Stimulated activated naive B cell treated with anti-CD40 and anti-IgM and Interleukin-4, amounts not matched to agents 10 μg/mL and 1 μg/mL and 100 μg/mL, for 72 hours (primary cell): Measurements from ENCODE around the gene DYDC2.

Experiments
- ATAC-seq, 2 donors: fragments of 150-1000 bp; cut with Tn5 transposase; replicated peaks; 2 replicates each; pipeline ENCODE4 v1.10.0; 2021; ENCODE audit warnings: moderate library complexity in 1 of 2
- DNase-seq: peaks from one replicate; pipeline ENCODE4 v3.0.0; 2021
- H3K27ac Mint-ChIP-seq: one replicate; pipeline ENCODE4 v1.8.0; 2022; ENCODE audit warnings: mild to moderate bottlenecking, mixed read lengths
- H3K27me3 Mint-ChIP-seq, 2 donors: one replicate each; pipeline ENCODE4 v1.8.0; 2022; ENCODE audit warnings: mixed read lengths in 2 of 2
- H3K36me3 Mint-ChIP-seq, 2 donors: one replicate each; pipeline ENCODE4 v1.8.0; 2022; ENCODE audit warnings: mixed read lengths in 2 of 2, mild to moderate bottlenecking in 1 of 2
- H3K4me1 Mint-ChIP-seq, 2 donors: one replicate each; pipeline ENCODE4 v1.8.0; 2022; ENCODE audit warnings: mixed read lengths in 2 of 2, mild to moderate bottlenecking in 1 of 2
- H3K4me3 Mint-ChIP-seq, 2 donors: one replicate each; pipeline ENCODE4 v1.8.0; 2022; ENCODE audit warnings: mild to moderate bottlenecking in 2 of 2, mixed read lengths in 2 of 2, moderate library complexity in 1 of 2
- H3K9me3 Mint-ChIP-seq, 2 donors: one replicate each; pipeline ENCODE4 v1.8.0; 2022; ENCODE audit warnings: mixed read lengths in 2 of 2, mild to moderate bottlenecking in 1 of 2

Gene DYDC2

DNA sequence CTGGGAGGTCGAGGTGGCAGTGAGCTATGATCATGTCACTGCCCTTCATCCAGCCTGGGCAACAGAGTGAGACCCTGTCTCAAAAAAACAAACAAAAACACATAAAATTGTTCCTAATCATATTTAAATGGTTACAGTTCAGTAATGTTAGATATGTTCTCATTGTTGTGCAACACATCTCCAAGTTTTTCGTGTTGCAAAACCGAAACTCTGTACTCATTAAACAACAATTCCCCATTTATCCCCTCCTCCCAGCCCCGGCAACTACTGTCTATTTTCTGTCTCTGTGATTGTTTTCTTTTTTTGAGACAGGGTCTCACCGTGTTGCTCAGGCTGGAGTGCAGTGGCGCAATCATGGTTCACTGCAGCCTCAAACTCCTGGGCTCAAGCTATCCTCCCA is 35.7 kb downstream of the DYDC2 start:
- Mint-ChIP-seq H3K4me1 (no peaks in the 10 kb centered on the region), H3K27ac (no peak overlapping the region), H3K4me3 (no peak overlapping the region), H3K9me3 (no peaks in the 10 kb centered on the region), H3K27me3 (peaks cover 0 to 9% of the 10 kb centered on the region in 2 donors), H3K36me3 (no peaks in the 10 kb centered on the region)
- no peak for DNase-seq
- ATAC-seq, result no peak

GRCh38 chr10:80394358-80394916 is 37.9 kb downstream of the DYDC2 start:
- no peak overlapping the region for H3K4me3 Mint-ChIP-seq
- H3K36me3 Mint-ChIP-seq, result no peaks in the 10 kb centered on the region
- DNase-seq, result no peak
- peaks cover 0 to 11% of the 10 kb centered on the region in 2 donors for H3K27me3 Mint-ChIP-seq
- no peaks in the 10 kb centered on the region for H3K4me1 Mint-ChIP-seq
- no peak for ATAC-seq
- H3K27ac Mint-ChIP-seq, result no peak overlapping the region
- H3K9me3 Mint-ChIP-seq, result no peaks in the 10 kb centered on the region

GRCh38 chr10:80397014-80397413 is 40.4 kb downstream of the DYDC2 start:
- H3K27ac Mint-ChIP-seq, result no peak overlapping the region
- DNase-seq (no peak), ATAC-seq (no peak)
- H3K4me1 Mint-ChIP-seq, result no peaks in the 10 kb centered on the region
- H3K4me3 Mint-ChIP-seq, result no peak overlapping the region
- no peaks in the 10 kb centered on the region for H3K36me3 Mint-ChIP-seq
- H3K27me3 Mint-ChIP-seq, result peaks cover 0 to 11% of the 10 kb centered on the region in 2 donors
- H3K9me3 Mint-ChIP-seq, result no peaks in the 10 kb centered on the region

DNA sequence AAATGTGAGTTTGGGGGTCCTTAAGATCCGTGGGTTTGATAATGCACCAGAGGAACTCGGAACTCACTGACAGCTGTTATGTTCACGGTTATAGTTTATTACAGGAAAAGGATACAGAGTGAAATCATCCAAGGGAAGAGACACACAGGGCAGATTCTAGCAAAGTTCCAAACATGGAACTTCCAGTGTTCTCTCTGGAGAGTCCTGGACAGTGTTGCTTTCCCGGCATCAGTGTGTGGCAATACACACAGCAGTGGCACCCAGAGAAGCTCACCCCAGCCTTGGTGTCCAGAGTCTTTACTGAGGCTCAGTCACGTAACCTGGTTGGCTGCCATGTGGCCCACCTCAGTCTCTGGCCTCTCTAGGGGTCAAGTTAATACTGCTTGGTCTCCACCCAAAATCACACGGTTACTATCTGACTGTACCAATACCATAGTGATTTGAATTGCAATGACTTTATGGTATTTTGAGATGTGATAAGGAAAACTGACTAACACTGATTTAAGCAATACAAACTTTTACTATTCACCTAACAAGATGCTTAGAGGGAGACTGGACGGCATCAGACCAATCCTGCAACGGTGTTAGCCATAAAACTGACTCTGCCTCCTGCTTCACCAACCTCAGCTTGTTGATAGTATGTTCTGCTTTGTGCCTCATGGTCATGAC is 43.7 kb downstream of the DYDC2 start:
- Mint-ChIP-seq H3K36me3 (no peaks in the 10 kb centered on the region), H3K9me3 (no peaks in the 10 kb centered on the region), H3K27ac (no peak overlapping the region), H3K27me3 (peaks cover 0 to 7% of the 10 kb centered on the region in 2 donors), H3K4me3 (no peak overlapping the region), H3K4me1 (no peaks in the 10 kb centered on the region)
- no peak for ATAC-seq
- no peak for DNase-seq

GRCh38 chr10:80405035-80405434 is 48.5 kb downstream of the DYDC2 start:
- DNase-seq, result no peak
- Mint-ChIP-seq H3K4me3 (no peak overlapping the region), H3K4me1 (peaks cover 7 to 12% of the 10 kb centered on the region in 2 donors), H3K36me3 (no peaks in the 10 kb centered on the region), H3K27ac (no peak overlapping the region), H3K9me3 (no peaks in the 10 kb centered on the region), H3K27me3 (peaks cover 5% of the 10 kb centered on the region in 2 donors)
- no peak for ATAC-seq

GRCh38 chr10:80405626-80406025 is 49.0 kb downstream of the DYDC2 start:
- H3K27ac Mint-ChIP-seq, result no peak overlapping the region

GRCh38 chr10:80406204-80406603 is 49.6 kb downstream of the DYDC2 start:
- no peak for ATAC-seq
- no peak overlapping the region for H3K4me3 Mint-ChIP-seq

More at GRCh38 chr10:80405626-80406025, 49.0 kb downstream of the DYDC2 start:
- DNase-seq (no peak), ATAC-seq (no peak)
- no peak overlapping the region for H3K4me3 Mint-ChIP-seq
- H3K4me1 Mint-ChIP-seq, result peaks cover 9 to 13% of the 10 kb centered on the region in 2 donors
- H3K36me3 Mint-ChIP-seq, result no peaks in the 10 kb centered on the region
- H3K9me3 Mint-ChIP-seq, result no peaks in the 10 kb centered on the region
- H3K27me3 Mint-ChIP-seq, result peaks cover 5% of the 10 kb centered on the region in 2 donors

GRCh38 chr10:80407812-80408241 is 51.2 kb downstream of the DYDC2 start:
- peak; percentile 28 for DNase-seq
- H3K9me3 Mint-ChIP-seq, result no peaks in the 10 kb centered on the region
- H3K36me3 Mint-ChIP-seq, result peaks cover 0 to 2% of the 10 kb centered on the region in 2 donors
- H3K27me3 Mint-ChIP-seq, result peaks cover 5% of the 10 kb centered on the region in 2 donors
- peaks cover 18 to 24% of the 10 kb centered on the region in 2 donors for H3K4me1 Mint-ChIP-seq
- H3K4me3 Mint-ChIP-seq, result peak overlapping the region; percentile 86 to 91
- peak; percentile 67 to 68 for ATAC-seq
- H3K27ac Mint-ChIP-seq, result peak overlapping the region; percentile 84

More at GRCh38 chr10:80406204-80406603, 49.6 kb downstream of the DYDC2 start:
- Mint-ChIP-seq H3K36me3 (peaks cover 0 to 2% of the 10 kb centered on the region in 2 donors), H3K27ac (no peak overlapping the region), H3K9me3 (no peaks in the 10 kb centered on the region), H3K27me3 (peaks cover 5% of the 10 kb centered on the region in 2 donors), H3K4me1 (peaks cover 13 to 18% of the 10 kb centered on the region in 2 donors)
- no peak for DNase-seq

GRCh38 chr10:80408242-80409101 is 51.9 kb downstream of the DYDC2 start, which contains the start of gene PRXL2A:
PRXL2A (plus strand) TSS chr10:80408551; CDS start chr10:80420468, 11,917 bp downstream.
- peaks cover 22 to 31% of the 10 kb centered on the region in 2 donors for H3K4me1 Mint-ChIP-seq

DNA sequence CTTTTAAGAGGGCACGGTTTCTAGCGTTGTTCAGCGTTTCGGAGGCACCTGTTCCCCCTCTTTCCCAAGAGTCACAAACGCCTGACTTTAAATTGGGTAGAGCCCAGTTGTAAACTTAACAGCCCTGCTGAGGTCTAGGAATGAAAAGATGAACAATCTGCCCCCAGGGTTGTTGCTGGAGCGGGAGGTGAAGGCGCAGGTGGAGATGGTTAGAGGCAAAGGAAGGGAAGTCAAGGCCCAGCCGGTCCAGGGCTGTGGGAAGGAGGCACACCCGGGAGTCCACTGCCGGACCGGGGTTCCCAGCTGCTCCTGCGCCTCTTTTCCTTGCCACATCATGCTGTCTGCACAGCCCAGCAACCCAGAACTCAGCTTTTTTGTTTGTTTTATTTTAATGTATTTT is 52.5 kb downstream of the DYDC2 start:
- Mint-ChIP-seq H3K4me3 (peak overlapping the region; percentile 86 to 91), H3K27ac (no peak overlapping the region), H3K4me1 (peaks cover 25 to 37% of the 10 kb centered on the region in 2 donors), H3K9me3 (no peaks in the 10 kb centered on the region), H3K36me3 (peaks cover 3 to 5% of the 10 kb centered on the region in 2 donors), H3K27me3 (peaks cover 5% of the 10 kb centered on the region in 2 donors)
- DNase-seq (no peak), ATAC-seq (no peak)

More at GRCh38 chr10:80408242-80409101, 51.9 kb downstream of the DYDC2 start, which contains the start of gene PRXL2A:
- peak within 1 kb of the TSS; percentile 84 for H3K27ac Mint-ChIP-seq
- H3K36me3 Mint-ChIP-seq, result peaks cover 0 to 2% of the 10 kb centered on the region in 2 donors
- H3K9me3 Mint-ChIP-seq, result no peaks in the 10 kb centered on the region
- ATAC-seq (peak; percentile 95 to 96), DNase-seq (peak; percentile 83)
- peaks cover 5% of the 10 kb centered on the region in 2 donors for H3K27me3 Mint-ChIP-seq
- H3K4me3 Mint-ChIP-seq, result peak within 1 kb of the TSS; percentile 86 to 91

DNA sequence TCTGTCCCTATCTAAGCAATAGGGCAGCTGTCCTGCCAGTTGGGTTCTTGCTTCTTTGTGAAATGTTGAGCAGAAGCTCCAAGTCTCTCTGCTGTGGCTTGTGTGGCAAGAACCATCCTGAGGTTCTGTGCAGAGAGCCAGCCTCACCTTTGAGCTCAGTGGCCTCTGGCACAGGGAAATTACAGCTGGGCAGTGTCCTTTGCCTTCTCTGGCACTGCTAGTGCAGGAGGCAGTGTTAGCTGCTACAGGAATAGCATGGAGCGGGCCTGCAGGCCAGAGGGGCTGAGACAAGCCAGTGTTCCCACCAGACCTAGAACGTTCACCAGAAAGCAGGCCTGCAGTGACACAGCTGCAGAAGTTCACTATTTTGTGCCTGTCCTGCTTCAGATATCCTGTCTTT is 53.5 kb downstream of the DYDC2 start:
- DNase-seq, result no peak
- Mint-ChIP-seq H3K4me1 (peaks cover 25 to 37% of the 10 kb centered on the region in 2 donors), H3K27ac (no peak overlapping the region), H3K9me3 (no peaks in the 10 kb centered on the region), H3K27me3 (peaks cover 5% of the 10 kb centered on the region in 2 donors), H3K36me3 (peaks cover 3 to 5% of the 10 kb centered on the region in 2 donors), H3K4me3 (no peak overlapping the region)
- ATAC-seq, result no peak

- Mint-ChIP-seq H3K27me3 (peaks cover 5% of the 10 kb centered on the region in 2 donors), H3K27ac (no peak overlapping the region), H3K9me3 (no peaks in the 10 kb centered on the region), H3K36me3 (peaks cover 3 to 5% of the 10 kb centered on the region in 2 donors), H3K4me1 (peaks cover 25 to 37% of the 10 kb centered on the region in 2 donors), H3K4me3 (no peak overlapping the region)
- ATAC-seq (no peak), DNase-seq (no peak)
Measured at GRCh38 chr10:80410578-80411145, 54.1 kb downstream of the DYDC2 start.

DNA sequence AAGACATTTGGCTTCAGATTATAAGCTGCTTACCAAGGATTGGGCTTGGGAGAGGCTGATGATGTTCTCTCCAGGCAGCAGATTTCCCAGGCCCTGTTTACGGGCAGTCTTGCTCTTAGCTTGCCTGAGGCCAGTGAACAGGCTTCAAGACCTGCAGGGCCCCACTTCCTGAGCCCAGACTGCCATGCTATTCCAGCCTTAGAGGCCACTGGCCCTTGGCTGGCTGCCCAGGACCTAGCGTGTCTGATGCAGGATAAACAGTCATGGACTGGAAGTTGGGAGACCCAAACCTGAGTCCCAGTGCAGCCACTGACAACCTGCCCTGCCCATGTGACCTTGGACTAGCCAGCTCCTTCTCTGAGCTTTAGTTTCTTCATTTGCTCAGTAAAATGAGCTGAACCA is 54.7 kb downstream of the DYDC2 start:
- Mint-ChIP-seq H3K4me3 (no peak overlapping the region), H3K27ac (no peak overlapping the region), H3K9me3 (no peaks in the 10 kb centered on the region), H3K27me3 (peaks cover 5% of the 10 kb centered on the region in 2 donors), H3K4me1 (peaks cover 25 to 37% of the 10 kb centered on the region in 2 donors), H3K36me3 (peaks cover 3 to 5% of the 10 kb centered on the region in 2 donors)
- no peak for DNase-seq
- ATAC-seq, result no peak
